AG09309 (cell line): Measurements from ENCODE around the gene SSTR5.
A peak's percentile ranks its signal among the peaks of the same experiment; 100 is the strongest.

ENCODE experiments used
- DNase-seq: peaks from one replicate; pipeline ENCODE4 v3.0.0-alpha.2; 2010; ENCODE audit warnings: low read depth
- H3K4me3 ChIP-seq: 2 replicates; pipeline ENCODE4 v1.5.1; 2011; ENCODE audit warnings: mild to moderate bottlenecking, low read depth, low read length, moderate library complexity; ENCODE audit not compliant: control insufficient read depth
- TF ChIP-seq, protein P1 (sequence below): IDR thresholded peaks from 2 replicates; pipeline ENCODE4 v1.5.1; 2011; ENCODE audit warnings: mild to moderate bottlenecking, low read depth, low read length, inconsistent platforms; ENCODE audit not compliant: insufficient read depth, control insufficient read depth; ENCODE audit errors: missing control alignments

The SSTR5 gene

DNA sequence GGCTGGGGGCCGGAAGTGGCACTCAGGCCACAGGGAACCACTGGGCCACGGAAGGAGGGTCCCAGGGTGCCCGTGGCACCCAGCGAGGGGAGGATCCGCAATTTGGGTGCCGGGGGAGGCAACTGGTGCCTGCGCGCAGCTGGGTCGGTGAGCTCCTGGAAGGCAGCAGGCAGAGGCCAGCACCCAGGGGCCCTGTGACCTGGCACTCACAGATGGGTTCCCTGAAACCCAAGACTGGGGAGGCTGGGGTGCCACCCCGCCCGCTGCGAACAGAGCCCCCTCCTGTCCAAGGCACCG is 663 bp downstream of the SSTR5 start:
- TF ChIP-seq, protein P1, sequence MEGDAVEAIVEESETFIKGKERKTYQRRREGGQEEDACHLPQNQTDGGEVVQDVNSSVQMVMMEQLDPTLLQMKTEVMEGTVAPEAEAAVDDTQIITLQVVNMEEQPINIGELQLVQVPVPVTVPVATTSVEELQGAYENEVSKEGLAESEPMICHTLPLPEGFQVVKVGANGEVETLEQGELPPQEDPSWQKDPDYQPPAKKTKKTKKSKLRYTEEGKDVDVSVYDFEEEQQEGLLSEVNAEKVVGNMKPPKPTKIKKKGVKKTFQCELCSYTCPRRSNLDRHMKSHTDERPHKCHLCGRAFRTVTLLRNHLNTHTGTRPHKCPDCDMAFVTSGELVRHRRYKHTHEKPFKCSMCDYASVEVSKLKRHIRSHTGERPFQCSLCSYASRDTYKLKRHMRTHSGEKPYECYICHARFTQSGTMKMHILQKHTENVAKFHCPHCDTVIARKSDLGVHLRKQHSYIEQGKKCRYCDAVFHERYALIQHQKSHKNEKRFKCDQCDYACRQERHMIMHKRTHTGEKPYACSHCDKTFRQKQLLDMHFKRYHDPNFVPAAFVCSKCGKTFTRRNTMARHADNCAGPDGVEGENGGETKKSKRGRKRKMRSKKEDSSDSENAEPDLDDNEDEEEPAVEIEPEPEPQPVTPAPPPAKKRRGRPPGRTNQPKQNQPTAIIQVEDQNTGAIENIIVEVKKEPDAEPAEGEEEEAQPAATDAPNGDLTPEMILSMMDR, result no peak
- H3K4me3 ChIP-seq, result no peak overlapping the region
- no peak for DNase-seq

DNA sequence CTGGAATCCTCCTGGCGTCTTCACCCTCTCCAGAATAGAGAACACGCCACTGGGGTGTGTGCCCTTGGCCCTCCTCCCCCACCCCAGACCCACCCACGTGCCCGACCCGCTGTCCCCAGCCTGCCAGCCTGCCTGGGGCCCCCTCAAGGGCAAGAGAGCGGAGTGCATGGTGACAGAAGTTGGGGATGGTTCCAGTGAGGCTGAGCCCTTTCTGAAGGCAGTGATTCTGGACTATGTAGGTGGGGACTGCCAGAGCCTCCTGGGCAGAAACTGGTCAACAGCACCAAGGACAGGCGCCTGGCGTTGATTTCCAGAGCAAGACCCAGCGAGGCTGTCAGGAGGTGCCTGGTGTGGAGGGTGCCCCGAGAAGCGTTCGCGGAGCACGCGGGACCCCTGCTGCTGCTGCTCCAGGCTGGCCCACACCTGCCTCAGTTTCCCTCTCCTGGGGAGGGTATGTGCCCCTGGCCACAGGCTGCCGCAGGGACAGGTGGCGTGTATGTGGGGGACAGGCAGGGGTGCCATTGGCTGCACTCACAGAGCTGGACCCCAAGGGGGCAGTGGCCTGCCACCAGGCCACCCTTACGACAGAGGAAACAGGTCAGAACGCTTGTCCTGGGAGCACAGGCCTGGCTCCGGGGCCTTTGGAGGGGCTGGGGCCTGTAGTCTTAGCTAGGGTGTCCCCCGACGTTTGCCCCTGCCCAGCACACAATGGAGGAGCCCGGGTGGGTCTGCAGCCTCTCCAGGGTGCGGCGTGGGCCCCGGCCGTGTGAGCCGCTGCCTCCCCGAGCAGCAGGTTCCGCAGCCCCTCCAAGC is 1.2 kb downstream of the SSTR5 start:
- DNase-seq, result no peak
- TF ChIP-seq, protein P1, result peak; percentile 25
- no peak overlapping the region for H3K4me3 ChIP-seq

DNA sequence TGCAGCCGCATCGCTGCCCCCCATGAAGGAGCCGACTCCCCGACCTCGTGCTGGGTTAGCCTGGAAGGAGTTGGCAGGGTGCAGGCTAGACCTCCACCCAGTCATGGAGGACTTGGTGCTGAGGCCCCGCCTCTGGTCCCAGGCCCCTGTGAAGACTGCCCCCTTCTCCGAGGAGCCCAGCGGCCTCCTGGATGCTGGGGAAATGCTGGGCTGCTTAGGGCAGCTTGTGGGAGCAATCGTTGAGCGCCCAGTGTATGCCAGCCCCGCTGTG is 1.8 kb downstream of the SSTR5 start:
- no peak for DNase-seq
- TF ChIP-seq, protein P1, result no peak

DNA sequence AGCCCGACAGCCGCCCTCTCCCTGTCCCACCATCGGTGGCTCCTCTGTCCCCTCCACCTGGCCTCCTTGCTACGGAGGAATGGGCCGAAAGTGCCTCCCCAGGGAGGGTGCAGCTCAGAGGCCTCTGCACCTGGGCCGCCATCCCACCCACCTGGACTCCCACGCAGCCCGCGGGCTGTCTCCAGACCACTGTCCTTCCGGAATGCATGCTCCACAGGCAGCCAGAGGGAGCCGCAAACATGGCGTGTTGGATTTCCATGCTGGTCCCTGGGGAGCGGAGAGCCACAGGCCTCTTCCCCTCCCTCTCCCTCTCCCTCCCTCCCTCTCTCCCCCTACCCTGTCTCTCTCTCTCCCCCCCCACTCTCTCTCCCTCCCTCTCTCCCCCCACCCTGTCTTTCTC is 3.0 kb downstream of the SSTR5 start:
- no peak for DNase-seq
- TF ChIP-seq, protein P1, result no peak
- no peak overlapping the region for H3K4me3 ChIP-seq

More for the DNA sequence above, 1.8 kb downstream of the SSTR5 start:
- no peak overlapping the region for H3K4me3 ChIP-seq

DNA sequence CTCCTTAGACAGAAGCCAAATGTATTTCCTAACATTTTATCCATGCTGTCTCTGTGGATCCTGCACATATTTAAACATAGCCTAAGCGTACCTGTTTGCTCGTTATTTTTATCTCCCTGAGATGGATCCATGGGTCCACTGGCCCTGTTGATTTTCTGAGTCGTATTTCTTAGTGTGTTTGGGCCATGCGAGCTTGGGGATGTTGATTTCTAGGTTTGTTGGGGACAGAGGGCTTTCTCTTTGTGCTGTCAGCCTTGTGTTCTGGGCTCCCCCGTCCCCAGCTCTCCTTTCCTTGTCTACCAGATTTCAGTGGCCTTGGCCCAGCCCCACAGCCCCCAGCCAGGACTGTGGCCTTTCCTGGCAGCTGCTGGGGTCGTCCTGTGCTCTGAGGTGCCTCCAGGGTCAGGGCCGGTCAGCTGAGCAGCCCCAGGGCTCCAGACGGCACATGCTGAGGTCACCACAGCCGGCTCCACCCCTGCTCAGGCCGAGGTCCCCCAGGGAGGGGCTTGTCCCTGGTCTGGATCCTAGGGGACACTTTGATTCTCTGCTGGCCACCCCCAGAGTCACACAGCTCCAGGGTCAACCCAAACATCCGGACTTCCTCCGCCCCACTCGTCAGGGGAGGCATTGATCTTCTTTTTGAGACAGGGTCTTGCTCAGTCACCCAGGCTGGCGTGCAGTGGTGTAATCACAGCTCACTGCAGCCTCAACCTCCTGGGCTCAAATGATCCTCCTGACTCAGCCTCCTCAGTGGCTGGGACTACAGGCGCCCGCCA is 4.4 kb downstream of the SSTR5 start:
- no peak for DNase-seq
- TF ChIP-seq, protein P1, result no peak
- no peak overlapping the region for H3K4me3 ChIP-seq

DNA sequence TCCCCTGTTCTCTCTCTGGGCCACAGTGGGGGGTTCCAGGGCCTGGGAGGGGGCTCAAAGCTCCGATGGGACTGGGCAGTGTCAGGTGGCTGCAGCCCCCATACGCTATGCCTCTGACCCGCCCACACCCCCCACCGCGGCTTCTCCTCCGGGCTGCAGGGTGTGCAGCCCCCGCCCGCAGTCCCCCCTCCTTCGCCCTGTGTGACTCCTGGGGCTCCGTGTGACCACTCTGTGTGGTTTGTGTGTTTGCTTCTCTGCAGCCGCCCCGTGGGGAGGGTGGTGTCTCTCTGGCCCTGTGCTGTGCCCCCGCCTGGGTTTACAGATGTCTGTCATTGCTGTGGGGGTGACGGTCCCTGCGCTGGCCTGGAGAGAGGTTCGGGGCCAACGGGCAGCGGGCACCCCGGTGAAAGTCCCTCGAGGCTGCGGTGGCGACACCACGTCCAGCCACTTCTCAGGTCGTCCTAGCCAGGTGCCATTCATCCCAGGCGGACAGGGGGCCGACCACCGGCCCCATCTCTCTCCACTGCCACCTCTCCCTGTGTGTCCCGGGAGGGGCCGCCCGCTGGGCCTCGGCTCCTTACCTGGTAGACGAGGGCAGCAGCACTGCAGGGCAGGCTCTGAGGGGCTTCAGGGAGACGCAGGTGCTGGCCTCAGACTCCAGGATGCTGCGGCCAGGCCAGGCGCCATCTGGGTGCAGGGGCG is 5.5 kb downstream of the SSTR5 start:
- no peak overlapping the region for H3K4me3 ChIP-seq
- no peak for DNase-seq
- TF ChIP-seq, protein P1, result no peak
